ENCODE data around the gene CENPP.

DNA sequence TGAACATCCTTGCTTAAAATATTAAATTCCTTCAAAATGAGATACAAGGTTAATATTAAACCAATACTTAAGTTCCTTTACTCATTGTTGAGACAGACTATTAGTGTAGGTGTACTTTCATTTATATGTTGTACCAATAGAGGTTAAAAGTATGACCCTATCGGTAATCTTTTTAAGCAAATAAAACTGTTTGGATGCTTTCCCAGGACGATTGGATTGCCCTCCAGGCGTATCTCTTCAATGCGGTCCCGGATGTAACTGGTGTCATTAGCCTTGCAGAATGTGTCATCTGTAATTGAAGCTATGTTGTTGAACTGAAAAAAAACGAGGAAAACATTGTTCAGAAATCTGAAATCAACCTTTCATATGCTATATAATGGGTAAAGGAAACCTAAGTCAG lies 59.7 kb downstream of the CENPP start:
- TF ChIP-seq, protein P1, sequence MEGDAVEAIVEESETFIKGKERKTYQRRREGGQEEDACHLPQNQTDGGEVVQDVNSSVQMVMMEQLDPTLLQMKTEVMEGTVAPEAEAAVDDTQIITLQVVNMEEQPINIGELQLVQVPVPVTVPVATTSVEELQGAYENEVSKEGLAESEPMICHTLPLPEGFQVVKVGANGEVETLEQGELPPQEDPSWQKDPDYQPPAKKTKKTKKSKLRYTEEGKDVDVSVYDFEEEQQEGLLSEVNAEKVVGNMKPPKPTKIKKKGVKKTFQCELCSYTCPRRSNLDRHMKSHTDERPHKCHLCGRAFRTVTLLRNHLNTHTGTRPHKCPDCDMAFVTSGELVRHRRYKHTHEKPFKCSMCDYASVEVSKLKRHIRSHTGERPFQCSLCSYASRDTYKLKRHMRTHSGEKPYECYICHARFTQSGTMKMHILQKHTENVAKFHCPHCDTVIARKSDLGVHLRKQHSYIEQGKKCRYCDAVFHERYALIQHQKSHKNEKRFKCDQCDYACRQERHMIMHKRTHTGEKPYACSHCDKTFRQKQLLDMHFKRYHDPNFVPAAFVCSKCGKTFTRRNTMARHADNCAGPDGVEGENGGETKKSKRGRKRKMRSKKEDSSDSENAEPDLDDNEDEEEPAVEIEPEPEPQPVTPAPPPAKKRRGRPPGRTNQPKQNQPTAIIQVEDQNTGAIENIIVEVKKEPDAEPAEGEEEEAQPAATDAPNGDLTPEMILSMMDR (conservative IDR thresholded peaks at IDR 0.05; ENCODE audit: low read depth, low read length), result no peak
- TF ChIP-seq EZH2 (IDR thresholded peaks at IDR 0.05; ENCODE audit: borderline replicate concordance, low read depth, low read length, poor library complexity, severe bottlenecking), result no peak

Measured in A673 (cell line).